IMR-90 (cell line): ENCODE data around the gene PEX7. TPM values are rescaled to one million over a fixed set of nuclear protein-coding genes. Genes with fewer than 3 reads are reported as not detected.

ENCODE experiments used
- ATAC-seq: fragments of 200-7000 bp; cut with Tn5 transposase; 2 replicates; pipeline ENCODE4 v1.9.1; 2020; ENCODE audit warnings: low read depth, mild to moderate bottlenecking, moderate library complexity
- BruUV-seq: library from RNA; stranded (reverse); fragments of 400-500 nt; replicated peaks from 2 replicates; lab custom pipeline; 2021; lab: Mats Ljungman, UMichigan
- CTCF ChIA-PET: fragments of 300-600 bp; formaldehyde crosslinking; extraction: SDS; loops from one replicate; lab custom pipeline; 2021; ENCODE audit warnings: antibody characterized with exemption; lab: Yijun Ruan, JAX
- POLR2A ChIA-PET: fragments of 300-600 bp; sonication (Branson Sonifier 250); formaldehyde crosslinking; loops from one replicate; lab custom pipeline; 2022; ENCODE audit warnings: antibody characterized with exemption; ENCODE audit not compliant: unreplicated experiment; lab: Charles Lee
- DNase-seq: peaks from one replicate; pipeline ENCODE4 v3.0.0; 2013
- H2AFZ ChIP-seq: replicated peaks from 2 replicates; pipeline ENCODE3; 2013; ENCODE audit warnings: low read length, mild to moderate bottlenecking; ENCODE audit not compliant: poor library complexity
- H2AK5ac ChIP-seq: 2 replicates; pipeline ENCODE4 v1.6.1; 2013; ENCODE audit warnings: low read depth, low read length, inconsistent platforms
- H2AK9ac ChIP-seq: replicated peaks from 2 replicates; pipeline ENCODE3; 2013; ENCODE audit warnings: mild to moderate bottlenecking, low read depth, low read length, moderate library complexity; ENCODE audit not compliant: poor library complexity
- H2BK120ac ChIP-seq: 2 replicates; pipeline ENCODE4 v1.6.1; 2013; ENCODE audit warnings: low read depth, low read length, inconsistent platforms
- H2BK15ac ChIP-seq: 3 replicates; pipeline ENCODE4 v1.6.1; 2013; ENCODE audit warnings: low read depth, low read length, inconsistent platforms
- H2BK20ac ChIP-seq: 2 replicates; pipeline ENCODE4 v1.6.1; 2013; ENCODE audit warnings: low read depth, mild to moderate bottlenecking, inconsistent platforms, low read length, moderate library complexity
- H2BK5ac ChIP-seq: 2 replicates; pipeline ENCODE4 v1.6.1; 2013; ENCODE audit warnings: mild to moderate bottlenecking, low read depth, low read length, inconsistent platforms; ENCODE audit not compliant: poor library complexity, severe bottlenecking
- H3K14ac ChIP-seq: replicated peaks from 2 replicates; pipeline ENCODE4 v1.6.1; 2013; ENCODE audit warnings: low read depth, low read length, inconsistent platforms
- H3K18ac ChIP-seq: 2 replicates; pipeline ENCODE4 v1.6.1; 2013; ENCODE audit warnings: low read depth, low read length, control low read depth
- H3K23ac ChIP-seq: 2 replicates; pipeline ENCODE4 v1.6.1; 2013; ENCODE audit warnings: low read depth, low read length, inconsistent platforms
- H3K27ac ChIP-seq: 2 replicates; pipeline ENCODE4 v1.5.1; 2013; ENCODE audit warnings: mild to moderate bottlenecking, control low read depth, low read length; ENCODE audit not compliant: insufficient read depth
- H3K27me3 ChIP-seq: 2 replicates; pipeline ENCODE4 v1.6.1; 2013; ENCODE audit warnings: low read length; ENCODE audit not compliant: control insufficient read depth, insufficient read depth
- H3K36me3 ChIP-seq: 2 replicates; pipeline ENCODE4 v1.6.1; 2013; ENCODE audit warnings: low read length, mixed read lengths; ENCODE audit not compliant: control insufficient read depth, insufficient read depth
- H3K4ac ChIP-seq: 2 replicates; pipeline ENCODE4 v1.6.1; 2013; ENCODE audit warnings: low read depth, low read length, inconsistent platforms
- H3K4me1 ChIP-seq: 2 replicates; pipeline ENCODE4 v1.6.1; 2013; ENCODE audit warnings: low read length, mixed read lengths; ENCODE audit not compliant: control insufficient read depth, insufficient read depth
- H3K4me2 ChIP-seq: 2 replicates; pipeline ENCODE4 v1.6.1; 2013; ENCODE audit warnings: low read depth, mild to moderate bottlenecking, control low read depth, low read length, moderate library complexity
- H3K4me3 ChIP-seq: 2 replicates; pipeline ENCODE4 v1.5.1; 2013; ENCODE audit warnings: low read depth, mild to moderate bottlenecking, control low read depth, low read length, moderate library complexity; ENCODE audit not compliant: insufficient read depth
- H3K56ac ChIP-seq: 2 replicates; pipeline ENCODE4 v1.6.1; 2013; ENCODE audit warnings: low read length, inconsistent platforms; ENCODE audit not compliant: insufficient read depth; ENCODE audit errors: extremely low read depth
- H3K79me1 ChIP-seq, 2 experiments: 2 replicates each; pipeline ENCODE4 v1.6.1; 2013; ENCODE audit warnings: low read length in 2 of 2, inconsistent platforms in 1 of 2, low read depth in 1 of 2
- H3K9ac ChIP-seq: 2 replicates; pipeline ENCODE4 v1.6.1; 2013; ENCODE audit warnings: low read depth, low read length, control low read depth
- H3K9me1 ChIP-seq: 2 replicates; pipeline ENCODE4 v1.6.1; 2013; ENCODE audit warnings: low read length, inconsistent platforms; ENCODE audit not compliant: insufficient read depth
- H3K9me3 ChIP-seq: 2 replicates; pipeline ENCODE4 v1.6.1; 2013; ENCODE audit warnings: low read length; ENCODE audit not compliant: control insufficient read depth, insufficient read depth
- H4K20me1 ChIP-seq: 2 replicates; pipeline ENCODE4 v1.6.1; 2013; ENCODE audit warnings: low read length, inconsistent platforms; ENCODE audit not compliant: insufficient read depth
- H4K5ac ChIP-seq: 2 replicates; pipeline ENCODE4 v1.6.1; 2013; ENCODE audit warnings: mild to moderate bottlenecking, low read depth, low read length, control low read depth
- H4K8ac ChIP-seq, 2 experiments: 2 replicates each; pipeline ENCODE4 v1.6.1; 2013; ENCODE audit warnings: low read depth in 2 of 2, low read length in 2 of 2, control low read depth in 1 of 2, inconsistent platforms in 1 of 2
- H4K91ac ChIP-seq: 2 replicates; pipeline ENCODE4 v1.6.1; 2013; ENCODE audit warnings: low read depth, low read length, inconsistent platforms; ENCODE audit not compliant: insufficient read depth
- CHD1 ChIP-seq: IDR thresholded peaks from 2 replicates; pipeline ENCODE4 v1.6.1; 2012; ENCODE audit warnings: low read depth, low read length, improper control_type of control experiment
- FOS ChIP-seq: fragments of 150-350 bp; IDR thresholded peaks from 2 replicates; pipeline ENCODE4 v1.6.1; 2016; ENCODE audit warnings: low read depth, low read length
- WGBS, 2 experiments: methylation state at CpG; one replicate each; pipeline versions ENCODE4 v1.1.5 to v1.1.7; 2013; ENCODE audit warnings: missing lambda C conversion rate in 2 of 2; ENCODE audit not compliant: insufficient read length in 1 of 2; ENCODE audit errors: extremely low coverage in 2 of 2; 5-methylcytosine and 5-hydroxymethylcytosine counted together
- dilution Hi-C: fragments of 300-500 bp; cut with HindIII; formaldehyde crosslinking; loops from one replicate; pipeline ENCODE4 v1.14.3; 2018; ENCODE audit warnings: low sequenced_read_pairs; ENCODE audit not compliant: unreplicated experiment
- in situ Hi-C: fragments of 300-500 bp; cut with MboI; formaldehyde crosslinking; loops from 3 replicates; pipeline ENCODE4 v1.14.3; 2019; ENCODE audit warnings: low sequenced_read_pairs, inconsistent platforms, mixed read lengths
- intact Hi-C: fragments of 100-400 bp; cut with micrococcal nuclease; formaldehyde crosslinking; loops from 2 replicates; pipeline ENCODE4 v1.10.0; 2022
- polyA plus RNA-seq, 3 experiments: library from polyadenylated mRNA; depleted of rRNA; stranded (reverse); fragments of >200 nt; gene quantifications; 2 replicates each; pipeline ENCODE4 v1.2.3, GENCODE V29; 2012; ENCODE audit warnings: low replicate concordance in 1 of 3
- total RNA-seq: library from RNA; depleted of rRNA; stranded (reverse); fragments of >200 nt; gene quantifications from 2 replicates; pipeline ENCODE4 v1.2.3, GENCODE V29; 2012
- TF ChIP-seq, protein P1 (sequence below): conservative IDR thresholded peaks from 2 replicates; pipeline ENCODE4 v1.5.1; 2012; ENCODE audit warnings: mild to moderate bottlenecking, low read depth, low read length, improper control_type of control experiment

PEX7 gene
- total and polyA plus RNA-seq, 2 of the 4 experiments (the other 2 are of a cell fraction), result 5.4 to 7.0 TPM

DNA sequence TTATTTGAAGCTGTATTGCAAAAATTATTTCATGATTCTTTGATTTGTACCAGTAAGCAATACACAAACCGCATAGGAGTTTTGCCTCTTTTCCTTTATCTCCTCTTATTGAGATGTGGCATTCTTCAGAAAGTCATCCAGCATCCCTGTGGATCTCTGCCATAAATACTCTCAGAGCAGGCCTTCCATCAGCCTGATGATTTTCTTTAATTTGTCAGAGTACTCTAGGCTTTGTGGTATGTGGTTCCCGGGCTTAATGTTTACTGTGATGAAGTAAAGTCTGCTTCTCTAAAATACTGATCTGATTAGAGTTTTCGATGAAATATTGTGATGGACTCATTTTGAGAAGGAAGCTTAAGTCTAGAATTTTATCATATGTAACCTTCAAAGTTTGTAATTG is 68.6 kb downstream of the PEX7 start:
- no peak for TF ChIP-seq FOS
- TF ChIP-seq CHD1, result no peak
- TF ChIP-seq, protein P1, sequence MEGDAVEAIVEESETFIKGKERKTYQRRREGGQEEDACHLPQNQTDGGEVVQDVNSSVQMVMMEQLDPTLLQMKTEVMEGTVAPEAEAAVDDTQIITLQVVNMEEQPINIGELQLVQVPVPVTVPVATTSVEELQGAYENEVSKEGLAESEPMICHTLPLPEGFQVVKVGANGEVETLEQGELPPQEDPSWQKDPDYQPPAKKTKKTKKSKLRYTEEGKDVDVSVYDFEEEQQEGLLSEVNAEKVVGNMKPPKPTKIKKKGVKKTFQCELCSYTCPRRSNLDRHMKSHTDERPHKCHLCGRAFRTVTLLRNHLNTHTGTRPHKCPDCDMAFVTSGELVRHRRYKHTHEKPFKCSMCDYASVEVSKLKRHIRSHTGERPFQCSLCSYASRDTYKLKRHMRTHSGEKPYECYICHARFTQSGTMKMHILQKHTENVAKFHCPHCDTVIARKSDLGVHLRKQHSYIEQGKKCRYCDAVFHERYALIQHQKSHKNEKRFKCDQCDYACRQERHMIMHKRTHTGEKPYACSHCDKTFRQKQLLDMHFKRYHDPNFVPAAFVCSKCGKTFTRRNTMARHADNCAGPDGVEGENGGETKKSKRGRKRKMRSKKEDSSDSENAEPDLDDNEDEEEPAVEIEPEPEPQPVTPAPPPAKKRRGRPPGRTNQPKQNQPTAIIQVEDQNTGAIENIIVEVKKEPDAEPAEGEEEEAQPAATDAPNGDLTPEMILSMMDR, result no peak
- H2BK120ac ChIP-seq, result no peak overlapping the region
- no peak overlapping the region for H2BK15ac ChIP-seq
- no peak overlapping the region for H2BK5ac ChIP-seq
- no peak overlapping the region for H3K4ac ChIP-seq
- no peaks in the 10 kb centered on the region for H4K20me1 ChIP-seq
- H4K5ac ChIP-seq, result no peak overlapping the region
- dilution Hi-C loops, result no loop called here
- no peaks in the 10 kb centered on the region for H3K9me3 ChIP-seq
- H2AK9ac ChIP-seq, result no peak overlapping the region
- peak; percentile 49; the same call in 1 of the 2 replicates for ATAC-seq
- H3K14ac ChIP-seq, result no peak overlapping the region
- intact Hi-C loops, result no loop called here
- DNase-seq, result peak; percentile 23
- H4K91ac ChIP-seq, result no peak overlapping the region
- no peak overlapping the region for H2BK20ac ChIP-seq
- H3K79me1 ChIP-seq, result no peaks in the 10 kb centered on the region
- H3K36me3 ChIP-seq, result no peaks in the 10 kb centered on the region
- H3K9me1 ChIP-seq, result 0 out of 2 replicates have a peak, but pooled peaks cover 4% of the 10 kb centered on the region
- H3K27me3 ChIP-seq, result no peaks in the 10 kb centered on the region
- H3K4me2 ChIP-seq, result no peak overlapping the region
- no peak overlapping the region for H3K18ac ChIP-seq
- no peak overlapping the region for H3K9ac ChIP-seq
- H3K27ac ChIP-seq, result no peak overlapping the region
- no peak overlapping the region for H2AFZ ChIP-seq
- ChIA-PET POLR2A (no interaction called here), CTCF (interaction anchor here (1.2 kb wide), 1 partner anchor 122 kb away, joined by 3 read pairs; no protein-coding TSS in a partner anchor)
- no peak overlapping the region for H4K8ac ChIP-seq
- no peak overlapping the region for H3K4me3 ChIP-seq
- peaks cover 4% of the 10 kb centered on the region for H3K4me1 ChIP-seq
- in situ Hi-C loops, result no loop called here
- H2AK5ac ChIP-seq, result no peak overlapping the region
- H3K56ac ChIP-seq, result no peak overlapping the region
- no peak overlapping the region for H3K23ac ChIP-seq
- BruUV-seq, result no TSS peak
- WGBS, 2 experiments, result 100% methylated on average over 1 of the region's 3 CpGs; no CpG with 5 or more reads in 1 of the 2 experiments
